Measurements from ENCODE around the gene PHF13.

Gene PHF13

DNA sequence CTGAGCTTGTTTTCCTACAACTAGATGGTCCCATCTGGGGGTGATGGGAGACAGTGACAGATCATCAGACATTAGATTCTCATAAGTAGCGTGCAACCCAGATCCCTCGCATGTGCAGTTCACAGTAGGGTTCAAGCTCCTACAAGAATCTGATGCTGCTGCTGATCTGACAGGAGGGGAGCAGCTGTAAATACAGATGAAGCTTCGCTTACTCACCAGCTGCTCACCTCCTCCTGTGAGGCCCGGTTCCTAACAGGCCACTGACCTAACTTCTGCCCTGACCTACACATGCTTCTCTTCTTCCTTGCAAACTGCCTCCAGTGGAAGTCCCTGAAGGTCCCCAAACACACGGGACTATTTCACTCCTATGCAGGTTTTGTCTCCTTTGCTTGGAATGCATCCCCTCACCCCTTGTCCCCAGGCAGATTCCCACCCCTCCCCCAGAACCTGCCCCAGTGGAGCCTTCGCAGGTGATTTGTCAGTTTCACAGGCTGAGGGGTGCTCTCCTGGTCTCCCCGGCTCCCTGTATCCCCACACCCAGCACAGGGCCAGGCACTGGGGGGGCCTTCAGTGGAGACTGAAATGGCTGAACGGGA is 39.4 kb upstream of the PHF13 start:
- no peaks in the 10 kb centered on the region for H3K36me3 ChIP-seq (ENCODE audit: control insufficient read depth, insufficient read depth, low read length)
- TF ChIP-seq, protein P1, sequence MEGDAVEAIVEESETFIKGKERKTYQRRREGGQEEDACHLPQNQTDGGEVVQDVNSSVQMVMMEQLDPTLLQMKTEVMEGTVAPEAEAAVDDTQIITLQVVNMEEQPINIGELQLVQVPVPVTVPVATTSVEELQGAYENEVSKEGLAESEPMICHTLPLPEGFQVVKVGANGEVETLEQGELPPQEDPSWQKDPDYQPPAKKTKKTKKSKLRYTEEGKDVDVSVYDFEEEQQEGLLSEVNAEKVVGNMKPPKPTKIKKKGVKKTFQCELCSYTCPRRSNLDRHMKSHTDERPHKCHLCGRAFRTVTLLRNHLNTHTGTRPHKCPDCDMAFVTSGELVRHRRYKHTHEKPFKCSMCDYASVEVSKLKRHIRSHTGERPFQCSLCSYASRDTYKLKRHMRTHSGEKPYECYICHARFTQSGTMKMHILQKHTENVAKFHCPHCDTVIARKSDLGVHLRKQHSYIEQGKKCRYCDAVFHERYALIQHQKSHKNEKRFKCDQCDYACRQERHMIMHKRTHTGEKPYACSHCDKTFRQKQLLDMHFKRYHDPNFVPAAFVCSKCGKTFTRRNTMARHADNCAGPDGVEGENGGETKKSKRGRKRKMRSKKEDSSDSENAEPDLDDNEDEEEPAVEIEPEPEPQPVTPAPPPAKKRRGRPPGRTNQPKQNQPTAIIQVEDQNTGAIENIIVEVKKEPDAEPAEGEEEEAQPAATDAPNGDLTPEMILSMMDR (IDR thresholded peaks at IDR 0.05; ENCODE audit: insufficient read depth, low read length, poor library complexity, severe bottlenecking): no peak
- DNase-seq (ENCODE audit: extremely low read depth, insufficient read length): no peak

GRCh38 chr1:6574818-6575217 is 38.7 kb upstream of the PHF13 start:
- Histone ChIP-seq H3K4me3 (replicated peaks; ENCODE audit: low read depth, low read length) (no peak overlapping the region), H3K27me3 (replicated peaks; ENCODE audit: control insufficient read depth, insufficient read depth, low read length) (no peaks in the 10 kb centered on the region), H3K36me3 (ENCODE audit: control insufficient read depth, insufficient read depth, low read length) (no peaks in the 10 kb centered on the region)
- TF ChIP-seq, protein P1 (IDR thresholded peaks at IDR 0.05; ENCODE audit: insufficient read depth, low read length, poor library complexity, severe bottlenecking): no peak
- no peak for DNase-seq (ENCODE audit: extremely low read depth, insufficient read length)

More for the DNA sequence above, 39.4 kb upstream of the PHF13 start:
- H3K27me3 ChIP-seq (replicated peaks; ENCODE audit: control insufficient read depth, insufficient read depth, low read length): no peaks in the 10 kb centered on the region
- H3K4me3 ChIP-seq (replicated peaks; ENCODE audit: low read depth, low read length): no peak overlapping the region

DNA sequence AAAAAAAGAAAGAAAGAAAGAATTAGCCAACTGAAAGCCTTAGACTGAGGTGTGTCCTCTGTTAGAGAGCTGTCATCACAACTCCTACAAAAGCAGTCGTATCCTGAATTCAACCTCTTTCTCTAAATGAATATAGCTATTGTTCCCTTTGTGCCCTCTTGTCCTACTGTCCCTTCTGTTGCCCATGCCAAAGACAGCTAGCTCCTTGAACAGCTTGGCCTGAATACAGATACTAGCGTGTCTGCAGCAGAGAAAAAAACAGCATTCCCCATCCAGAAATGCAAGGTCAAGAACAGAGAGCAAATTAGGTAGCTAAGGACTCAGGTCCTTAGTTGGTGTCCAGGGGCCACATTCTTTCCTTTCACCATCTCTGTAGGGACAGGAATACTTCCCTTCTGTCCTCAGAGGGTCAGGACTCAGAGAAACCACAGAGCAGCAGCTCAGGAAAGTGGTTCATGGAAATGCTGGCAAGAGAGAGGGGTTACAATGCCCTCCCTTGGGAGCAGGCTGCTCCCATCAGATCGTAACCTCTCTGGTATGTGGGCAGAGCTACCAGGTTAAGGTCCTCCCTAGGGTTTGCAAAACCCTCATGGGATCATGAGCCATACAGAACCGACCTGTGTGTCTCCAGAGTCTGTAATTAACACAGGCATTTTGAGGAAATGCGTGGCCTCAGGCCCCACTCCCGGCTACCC is 35.6 kb upstream of the PHF13 start:
- Histone ChIP-seq H3K4me3 (replicated peaks; ENCODE audit: low read depth, low read length) (no peak overlapping the region), H3K36me3 (ENCODE audit: control insufficient read depth, insufficient read depth, low read length) (no peaks in the 10 kb centered on the region), H3K27me3 (replicated peaks; ENCODE audit: control insufficient read depth, insufficient read depth, low read length) (no peaks in the 10 kb centered on the region)
- TF ChIP-seq, protein P1 (IDR thresholded peaks at IDR 0.05; ENCODE audit: insufficient read depth, low read length, poor library complexity, severe bottlenecking): no peak
- no peak for DNase-seq (ENCODE audit: extremely low read depth, insufficient read length)

DNA sequence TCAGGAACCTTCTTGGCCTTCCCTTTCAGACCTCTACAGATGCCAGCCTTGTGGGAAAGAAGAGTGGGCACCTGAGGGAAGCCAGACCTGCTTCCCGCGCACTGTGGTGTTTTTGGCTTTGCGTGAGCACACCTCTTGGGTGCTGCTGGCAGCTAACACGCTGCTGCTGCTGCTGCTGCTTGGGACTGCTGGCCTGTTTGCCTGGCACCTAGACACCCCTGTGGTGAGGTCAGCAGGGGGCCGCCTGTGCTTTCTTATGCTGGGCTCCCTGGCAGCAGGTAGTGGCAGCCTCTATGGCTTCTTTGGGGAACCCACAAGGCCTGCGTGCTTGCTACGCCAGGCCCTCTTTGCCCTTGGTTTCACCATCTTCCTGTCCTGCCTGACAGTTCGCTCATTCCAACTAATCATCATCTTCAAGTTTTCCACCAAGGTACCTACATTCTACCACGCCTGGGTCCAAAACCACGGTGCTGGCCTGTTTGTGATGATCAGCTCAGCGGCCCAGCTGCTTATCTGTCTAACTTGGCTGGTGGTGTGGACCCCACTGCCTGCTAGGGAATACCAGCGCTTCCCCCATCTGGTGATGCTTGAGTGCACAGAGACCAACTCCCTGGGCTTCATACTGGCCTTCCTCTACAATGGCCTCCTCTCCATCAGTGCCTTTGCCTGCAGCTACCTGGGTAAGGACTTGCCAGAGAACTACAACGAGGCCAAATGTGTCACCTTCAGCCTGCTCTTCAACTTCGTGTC is 34.7 kb upstream of the PHF13 start:
- H3K27me3 ChIP-seq (replicated peaks; ENCODE audit: control insufficient read depth, insufficient read depth, low read length): no peaks in the 10 kb centered on the region
- H3K36me3 ChIP-seq (ENCODE audit: control insufficient read depth, insufficient read depth, low read length): no peaks in the 10 kb centered on the region
- TF ChIP-seq, protein P1 (IDR thresholded peaks at IDR 0.05; ENCODE audit: insufficient read depth, low read length, poor library complexity, severe bottlenecking): no peak
- no peak overlapping the region for H3K4me3 ChIP-seq (replicated peaks; ENCODE audit: low read depth, low read length)
- no peak for DNase-seq (ENCODE audit: extremely low read depth, insufficient read length)

GRCh38 chr1:6579374-6580118 is 34.0 kb upstream of the PHF13 start, which contains the start of gene ZBTB48:
Gene ZBTB48, plus strand, starts transcription at chr1:6579994. Its CDS starts 616 bp downstream, at chr1:6580610.
- Histone ChIP-seq H3K4me3 (replicated peaks; ENCODE audit: low read depth, low read length) (peak within 1 kb of the TSS; percentile 79), H3K27me3 (replicated peaks; ENCODE audit: control insufficient read depth, insufficient read depth, low read length) (no peaks in the 10 kb centered on the region), H3K36me3 (ENCODE audit: control insufficient read depth, insufficient read depth, low read length) (no peaks in the 10 kb centered on the region)
- peak; percentile 97 for DNase-seq (ENCODE audit: extremely low read depth, insufficient read length)
- TF ChIP-seq, protein P1 (IDR thresholded peaks at IDR 0.05; ENCODE audit: insufficient read depth, low read length, poor library complexity, severe bottlenecking): no peak
